Measurements from ENCODE around the gene DIP2A. TPM values are rescaled to one million over a fixed set of nuclear protein-coding genes. Genes with fewer than 3 reads are reported as not detected.

DIP2A gene
- total and polyA plus RNA-seq, 2 of the 13 experiments (the other 11 are each of a cell fraction or from before 2014, with no cell fraction given), result 18.5 to 37.6 TPM

- TF ChIP-seq ZNF724P (CRISPR knock-in tag; IDR thresholded peaks at IDR 0.05; ENCODE audit: borderline replicate concordance) (no peak), ZNF790 (CRISPR knock-in tag; IDR thresholded peaks at IDR 0.05; ENCODE audit: borderline replicate concordance) (no peak), HNF4A (CRISPR knock-in tag; IDR thresholded peaks at IDR 0.05) (peak; percentile 61), U2AF2 (IDR thresholded peaks at IDR 0.05; ENCODE audit: low read depth, low read length) (no peak), CHD4 (IDR thresholded peaks at IDR 0.05; ENCODE audit: borderline replicate concordance, low read length) (no peak)
These were observed 21.8 kb downstream of the DIP2A start (continued) for GRCh38 chr21:46480466-46480865.

- ATAC-seq (no peak), DNase-seq (ENCODE audit: low spot score) (no peak), FAIRE-seq (no peak)
- no TSS peak for BruUV-seq (replicated peaks)
- Histone ChIP-seq H3K9me3 (ENCODE audit: low read length) (no peaks in the 10 kb centered on the region), H3K27ac (ENCODE audit: extremely low read length, insufficient read depth, low read length) (no peak overlapping the region), H3K9ac (ENCODE audit: insufficient read depth, low read depth, low read length) (no peak overlapping the region), H3K4me1 (ENCODE audit: insufficient read depth, low read length) (peaks cover 12% of the 10 kb centered on the region), H3K27me3 (ENCODE audit: control insufficient read depth in 1 of 2, insufficient read depth in 2 of 2, low read length in 2 of 2) (no peaks in the 10 kb centered on the region), H3K4me3 (replicated peaks in 1 of 3; ENCODE audit: insufficient read depth in 1 of 3, low read depth in 2 of 3, low read length in 3 of 3) (no peak overlapping the region), H4K20me1 (ENCODE audit: insufficient read depth, low read length) (0 out of 2 replicates have a peak, but pooled peaks cover 4% of the 10 kb centered on the region), H2AFZ (ENCODE audit: low read length) (no peak overlapping the region), H3K79me2 (ENCODE audit: insufficient read depth, low read length) (peaks cover 5% of the 10 kb centered on the region), H3K4me2 (ENCODE audit: low read depth, low read length) (no peak overlapping the region), H3K36me3 (replicated peaks in 1 of 2; ENCODE audit: control insufficient read depth in 1 of 2, insufficient read depth in 2 of 2, low read length in 2 of 2) (peaks cover 5 to 27% of the 10 kb centered on the region in 2 experiments; a peak in 3 of 5 replicates)
- POLR2A ChIA-PET, result no interaction called here
- TF ChIP-seq PLRG1 (conservative IDR thresholded peaks at IDR 0.05), result no peak
- TF ChIP-seq STAT6 (CRISPR knock-in tag; IDR thresholded peaks at IDR 0.05; ENCODE audit: borderline replicate concordance), result no peak
- no peak for TF ChIP-seq CTCF (CRISPR knock-in tag; IDR thresholded peaks at IDR 0.05)
- no peak for TF ChIP-seq CEBPB (IDR thresholded peaks at IDR 0.05; ENCODE audit: borderline replicate concordance, low read depth, low read length)
- no peak for TF ChIP-seq ZNF18 (CRISPR knock-in tag; IDR thresholded peaks at IDR 0.05; ENCODE audit: insufficient replicate concordance)
- TF ChIP-seq E2F2 (CRISPR knock-in tag; IDR thresholded peaks at IDR 0.05; ENCODE audit: borderline replicate concordance), result no peak
- TF ChIP-seq ZIK1 (CRISPR knock-in tag; IDR thresholded peaks at IDR 0.05; ENCODE audit: borderline replicate concordance, low read depth), result no peak
- in situ Hi-C loops (cut with HindIII; ENCODE audit: extremely low pct_ligation_motif_present, low pct_unique_long_range_greater_than_20kb) (no loop called here), intact Hi-C loops (cut with micrococcal nuclease; ENCODE audit: unreplicated experiment) (no loop called here)
- WGBS (ENCODE audit: low lambda C conversion rate), result 94% methylated on average over 6 of the region's 6 CpGs
- CTCF ChIA-PET (ENCODE audit: low intra/inter-chr PET ratio, low total read pairs), result no interaction called here
These were observed 23.6 kb downstream of the DIP2A start for GRCh38 chr21:46482225-46482845.

Measured in HepG2 (cell line).